ENCODE results near the gene HSD11B1L.
"Not testable (repeated sequence)": the region's sequence is repeated elsewhere in the genome, so short reads cannot be mapped to it uniquely, and the experiment has no call there.

HSD11B1L gene

DNA sequence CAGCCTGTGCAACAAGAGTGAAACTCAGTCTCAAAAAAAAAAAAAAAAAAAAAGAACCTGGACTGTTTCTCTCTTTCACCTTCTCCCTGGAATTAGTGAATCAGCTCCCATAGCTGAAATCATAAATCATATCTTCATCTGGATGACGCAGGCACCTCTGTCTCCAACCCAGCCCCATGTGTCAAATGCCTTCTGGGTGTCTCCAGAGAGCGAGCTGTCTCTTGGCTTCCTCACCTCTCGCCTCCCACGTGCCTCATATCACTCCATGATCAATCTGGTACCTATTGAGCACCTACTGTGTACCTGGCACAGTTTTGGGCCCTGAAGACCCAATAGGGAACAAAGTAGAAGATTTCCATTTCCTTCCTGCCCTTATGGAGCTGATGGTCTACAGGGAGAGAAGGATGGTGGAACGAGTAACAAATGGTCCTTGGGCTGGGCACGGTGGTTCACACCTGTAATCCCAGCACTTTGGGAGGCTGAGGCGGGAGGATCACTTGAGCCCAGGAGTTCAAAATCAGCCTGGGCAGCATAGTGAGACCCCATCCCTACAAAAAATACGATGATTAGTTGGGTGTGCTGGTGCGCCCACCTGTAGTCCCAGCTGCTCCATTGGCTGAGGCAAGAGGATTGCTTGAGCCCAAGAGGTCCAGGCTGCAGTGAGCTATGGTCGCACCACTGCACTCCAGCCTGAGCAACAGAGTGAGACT lies 2.5 kb downstream of the HSD11B1L start:
- in situ Hi-C loops (cut with HindIII; ENCODE audit: low pct_unique_long_range_greater_than_20kb, low sequenced_read_pairs) = no loop called here
- no peak for DNase-seq (ENCODE audit: low read depth in 1 of 2, low spot score in 1 of 2)
- TF ChIP-seq JUND (IDR thresholded peaks at IDR 0.05; ENCODE audit: low read depth) = no peak

DNA sequence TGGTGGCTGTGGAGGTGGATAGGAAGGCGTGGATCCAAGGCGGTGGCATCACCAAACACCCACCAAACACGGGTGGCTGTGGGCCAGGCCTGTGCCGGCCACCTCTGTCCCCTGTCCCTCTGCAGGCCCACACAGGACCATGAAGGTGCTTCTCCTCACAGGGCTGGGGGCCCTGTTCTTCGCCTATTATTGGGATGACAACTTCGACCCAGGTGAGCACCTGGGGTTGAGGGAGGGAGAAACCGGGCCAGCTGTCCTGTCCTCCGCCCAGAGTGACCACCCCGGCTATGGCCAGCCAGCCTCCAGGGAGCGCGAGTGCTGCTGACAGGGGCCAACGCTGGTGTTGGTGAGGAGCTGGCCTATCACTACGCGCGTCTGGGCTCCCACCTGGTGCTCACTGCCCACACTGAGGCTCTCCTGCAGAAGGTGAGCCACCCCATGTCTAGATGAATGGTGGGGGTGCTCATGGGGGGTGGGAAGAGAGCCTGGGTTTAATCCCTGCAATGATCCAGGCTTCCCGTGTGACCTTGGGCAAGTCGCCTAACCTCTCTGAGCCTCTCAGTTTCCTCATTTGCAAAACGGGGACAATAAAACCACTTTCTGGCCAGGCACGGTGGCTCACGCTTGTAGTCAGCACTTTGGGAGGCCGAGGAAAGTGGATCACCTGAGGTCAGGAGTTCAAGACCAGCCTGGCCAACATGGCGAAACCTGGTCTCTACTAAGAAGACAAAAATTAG lies 4.0 kb downstream of the HSD11B1L start:
- in situ Hi-C loops (cut with HindIII; ENCODE audit: low pct_unique_long_range_greater_than_20kb, low sequenced_read_pairs) = no loop called here
- DNase-seq (ENCODE audit: low read depth in 1 of 2, low spot score in 1 of 2) = no peak
- no peak for TF ChIP-seq JUND (IDR thresholded peaks at IDR 0.05; ENCODE audit: low read depth)

DNA sequence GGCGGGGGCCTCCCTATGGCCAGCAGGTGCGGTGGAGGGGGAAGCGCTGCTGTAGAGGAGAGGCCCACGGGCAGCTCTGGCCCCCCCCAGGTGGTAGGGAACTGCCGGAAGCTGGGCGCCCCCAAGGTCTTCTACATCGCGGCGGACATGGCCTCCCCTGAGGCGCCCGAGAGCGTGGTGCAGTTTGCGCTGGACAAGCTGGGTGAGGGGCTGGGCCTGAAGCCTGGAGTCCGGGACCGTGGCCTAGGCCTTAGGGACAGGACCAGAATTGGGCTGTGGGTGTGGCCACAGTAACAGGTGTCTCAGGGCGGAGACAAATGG lies 5.5 kb downstream of the HSD11B1L start:
- in situ Hi-C loops (cut with HindIII; ENCODE audit: low pct_unique_long_range_greater_than_20kb, low sequenced_read_pairs) = no loop called here
- no peak for TF ChIP-seq JUND (IDR thresholded peaks at IDR 0.05; ENCODE audit: low read depth)
- DNase-seq (ENCODE audit: low read depth in 1 of 2, low spot score in 1 of 2) = no peak

DNA sequence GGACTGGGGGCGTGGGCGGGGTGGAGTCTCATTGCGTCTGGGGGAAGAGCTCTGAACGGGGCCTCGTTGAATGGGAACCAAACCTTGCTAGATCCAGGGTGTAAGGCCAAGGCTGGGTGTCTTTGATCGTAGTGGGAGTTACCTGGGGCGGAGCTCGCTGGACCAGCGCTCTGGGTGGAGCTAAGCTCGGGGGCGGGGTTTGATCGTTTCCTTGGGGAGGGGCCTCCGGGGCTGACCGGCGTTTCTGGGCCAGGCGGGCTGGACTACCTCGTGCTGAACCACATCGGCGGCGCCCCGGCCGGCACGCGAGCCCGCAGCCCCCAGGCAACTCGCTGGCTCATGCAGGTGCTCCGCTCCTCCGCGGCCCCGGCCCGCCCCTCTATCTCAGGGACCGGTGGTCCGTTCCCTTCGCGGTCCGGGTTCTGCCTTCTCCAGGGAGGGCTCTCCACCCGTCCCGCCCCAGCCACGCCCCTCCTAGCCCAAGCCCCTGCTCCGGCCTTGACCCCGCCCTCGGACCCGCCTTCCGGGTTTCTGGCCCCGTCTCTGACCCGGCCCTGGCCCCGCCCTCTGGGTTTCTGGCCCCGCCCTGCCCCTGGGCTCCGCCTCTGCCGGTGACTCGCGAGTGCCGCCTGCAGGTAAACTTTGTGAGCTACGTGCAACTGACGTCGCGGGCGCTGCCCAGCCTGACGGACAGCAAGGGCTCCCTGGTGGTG lies 6.0 kb downstream of the HSD11B1L start:
- in situ Hi-C loops (cut with HindIII; ENCODE audit: low pct_unique_long_range_greater_than_20kb, low sequenced_read_pairs) = no loop called here
- no peak for TF ChIP-seq JUND (IDR thresholded peaks at IDR 0.05; ENCODE audit: low read depth)
- DNase-seq (ENCODE audit: low read depth in 1 of 2, low spot score in 1 of 2) = peak; percentile 87 to 97

DNA sequence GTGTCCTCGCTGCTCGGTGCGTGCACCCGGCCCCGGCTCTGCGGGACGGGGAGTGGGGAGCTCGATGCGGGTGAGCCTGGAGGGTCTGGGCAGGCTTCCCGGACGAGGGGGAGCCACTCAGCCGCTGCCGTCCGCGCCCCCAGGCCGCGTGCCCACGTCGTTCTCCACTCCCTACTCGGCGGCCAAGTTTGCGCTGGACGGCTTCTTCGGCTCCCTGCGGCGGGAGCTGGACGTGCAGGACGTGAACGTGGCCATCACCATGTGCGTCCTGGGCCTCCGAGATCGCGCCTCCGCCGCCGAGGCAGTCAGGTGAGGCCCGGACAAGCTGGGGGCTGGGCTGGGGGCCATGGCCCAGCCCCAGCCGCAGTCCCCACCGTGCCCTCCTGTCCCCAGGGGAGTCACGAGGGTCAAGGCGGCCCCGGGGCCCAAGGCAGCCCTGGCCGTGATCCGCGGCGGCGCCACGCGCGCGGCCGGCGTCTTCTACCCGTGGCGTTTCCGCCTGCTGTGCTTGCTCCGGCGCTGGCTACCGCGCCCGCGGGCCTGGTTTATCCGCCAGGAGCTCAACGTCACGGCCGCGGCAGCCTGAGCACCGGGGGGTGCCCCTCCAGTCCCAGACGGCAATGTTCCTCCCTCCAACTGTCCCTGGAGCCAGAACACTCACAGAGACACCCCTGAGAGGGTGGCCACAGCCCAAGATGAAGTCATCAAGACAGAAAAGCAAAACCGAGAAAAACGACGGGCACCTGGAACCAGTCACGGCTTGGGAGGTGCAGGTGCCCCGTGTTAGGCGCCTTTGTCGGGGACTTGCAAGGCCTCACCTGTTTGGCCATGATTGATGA lies 6.8 kb downstream of the HSD11B1L start:
- TF ChIP-seq JUND (IDR thresholded peaks at IDR 0.05; ENCODE audit: low read depth) = no peak
- in situ Hi-C loops (cut with HindIII; ENCODE audit: low pct_unique_long_range_greater_than_20kb, low sequenced_read_pairs) = no loop called here
- no peak for DNase-seq (ENCODE audit: low read depth in 1 of 2, low spot score in 1 of 2)

DNA sequence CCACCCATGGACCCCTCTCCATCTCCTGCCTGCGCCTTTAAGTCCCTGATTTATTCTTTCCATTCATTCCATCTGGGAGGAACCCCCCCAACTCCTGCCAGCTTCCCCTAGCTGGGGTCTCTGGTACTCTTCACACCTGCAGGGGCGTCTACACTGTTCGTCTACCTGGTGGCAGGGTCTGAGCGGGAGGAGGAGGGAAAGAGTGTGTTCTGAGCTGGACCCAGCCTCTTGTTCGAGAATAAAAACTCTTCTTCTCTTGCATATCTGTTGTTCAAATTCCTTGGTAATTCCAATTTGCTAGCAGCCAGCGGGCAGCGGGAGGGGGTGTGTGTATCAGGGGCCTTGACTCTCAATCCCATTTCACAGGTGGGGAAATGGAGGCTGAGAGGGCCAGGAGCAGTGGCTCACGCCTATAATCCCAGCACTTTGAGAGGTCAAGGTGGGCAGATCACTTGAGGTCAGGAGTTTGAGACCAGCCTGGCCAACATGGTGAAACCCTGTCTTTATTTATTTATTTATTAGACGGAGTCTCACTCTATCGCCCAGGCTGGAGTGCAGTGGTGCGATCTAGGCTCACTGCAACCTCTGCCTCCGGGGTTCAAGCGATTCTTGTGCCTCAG lies 7.5 kb downstream of the HSD11B1L start:
- DNase-seq (ENCODE audit: low read depth in 1 of 2, low spot score in 1 of 2); in situ Hi-C loops (cut with HindIII; ENCODE audit: low pct_unique_long_range_greater_than_20kb, low sequenced_read_pairs): not testable (repeated sequence)

DNA sequence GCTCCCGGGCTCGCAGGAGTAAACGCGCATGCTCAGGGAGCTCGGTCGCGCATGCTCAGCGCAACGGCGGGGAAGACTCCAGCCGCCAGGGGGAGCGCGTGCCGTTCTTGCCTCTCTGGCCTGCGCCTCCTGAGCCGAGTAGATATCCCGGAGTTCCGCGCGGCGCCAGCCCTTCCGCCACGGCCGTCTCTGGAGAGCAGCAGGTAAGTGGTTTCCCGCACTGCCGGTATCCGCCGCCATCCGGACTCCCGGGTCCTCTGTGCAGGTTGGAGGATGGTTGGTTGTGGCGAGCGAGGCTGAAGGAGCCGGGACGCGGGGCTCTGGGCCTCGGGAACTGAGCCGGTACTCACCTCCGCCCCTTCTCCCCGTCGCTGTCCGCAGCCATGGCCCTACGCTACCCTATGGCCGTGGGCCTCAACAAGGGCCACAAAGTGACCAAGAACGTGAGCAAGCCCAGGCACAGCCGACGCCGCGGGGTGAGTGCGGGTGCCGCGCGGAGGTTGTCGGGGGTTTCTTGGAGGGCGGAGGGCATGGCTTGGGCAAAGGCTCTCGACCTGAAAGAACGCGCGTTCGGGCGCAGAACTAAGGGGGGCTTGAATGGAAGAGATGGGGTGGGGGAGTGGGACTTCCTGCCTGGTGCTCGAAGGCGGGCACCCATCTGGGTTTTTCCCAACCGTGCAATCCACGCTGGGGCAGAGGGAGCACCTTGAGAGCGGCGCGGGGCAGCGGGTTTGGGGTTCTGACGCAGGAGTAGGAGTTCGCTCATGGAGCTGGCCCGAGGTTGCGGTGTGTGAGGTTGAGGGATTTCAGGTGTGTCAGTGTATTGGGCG lies 9.5 kb downstream of the HSD11B1L start, which contains the start of gene RPL36:
TSS of gene RPL36 (plus strand) at position 171 of the 830 bp plus-strand sequence. CDS start at position 384, 213 bp downstream.
- no peak for TF ChIP-seq JUND (IDR thresholded peaks at IDR 0.05; ENCODE audit: low read depth)
- in situ Hi-C loops (cut with HindIII; ENCODE audit: low pct_unique_long_range_greater_than_20kb, low sequenced_read_pairs) = no loop called here
- DNase-seq (ENCODE audit: low read depth in 1 of 2, low spot score in 1 of 2) = peak; percentile 94 to 96

DNA sequence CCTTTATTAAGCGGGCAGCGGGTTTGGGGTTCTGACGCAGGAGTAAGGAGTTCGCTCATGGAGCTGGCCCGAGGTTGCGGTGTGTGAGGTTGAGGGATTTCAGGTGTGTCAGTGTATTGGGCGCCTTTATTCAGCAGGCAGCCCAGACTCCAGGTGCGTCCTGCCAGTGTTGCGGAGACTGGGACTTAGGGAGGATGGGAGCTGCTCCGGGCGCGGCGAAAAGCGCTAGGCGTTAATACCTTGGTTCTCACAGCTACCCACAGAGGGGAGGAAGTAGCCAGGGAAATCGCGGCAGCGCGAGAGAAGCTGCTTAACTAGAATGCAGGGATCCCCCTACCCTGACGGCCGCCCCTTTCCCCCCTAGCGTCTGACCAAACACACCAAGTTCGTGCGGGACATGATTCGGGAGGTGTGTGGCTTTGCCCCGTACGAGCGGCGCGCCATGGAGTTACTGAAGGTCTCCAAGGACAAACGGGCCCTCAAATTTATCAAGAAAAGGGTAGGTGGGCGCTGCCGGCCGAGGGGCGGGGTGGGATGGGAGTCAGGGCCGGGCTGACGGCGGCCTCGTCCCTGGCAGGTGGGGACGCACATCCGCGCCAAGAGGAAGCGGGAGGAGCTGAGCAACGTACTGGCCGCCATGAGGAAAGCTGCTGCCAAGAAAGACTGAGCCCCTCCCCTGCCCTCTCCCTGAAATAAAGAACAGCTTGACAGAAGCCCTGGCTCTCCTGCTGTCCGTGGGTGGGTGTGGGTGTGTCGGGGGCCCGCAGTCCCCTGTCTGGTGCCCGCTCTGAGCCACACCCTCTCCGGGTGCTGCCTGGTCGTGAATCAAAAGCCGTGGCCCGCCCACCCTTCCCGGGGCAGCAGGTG lies 10.4 kb downstream of the HSD11B1L start:
- no peak for DNase-seq (ENCODE audit: low read depth in 1 of 2, low spot score in 1 of 2)
- in situ Hi-C loops (cut with HindIII; ENCODE audit: low pct_unique_long_range_greater_than_20kb, low sequenced_read_pairs) = no loop called here
- TF ChIP-seq JUND (IDR thresholded peaks at IDR 0.05; ENCODE audit: low read depth) = no peak

DNA sequence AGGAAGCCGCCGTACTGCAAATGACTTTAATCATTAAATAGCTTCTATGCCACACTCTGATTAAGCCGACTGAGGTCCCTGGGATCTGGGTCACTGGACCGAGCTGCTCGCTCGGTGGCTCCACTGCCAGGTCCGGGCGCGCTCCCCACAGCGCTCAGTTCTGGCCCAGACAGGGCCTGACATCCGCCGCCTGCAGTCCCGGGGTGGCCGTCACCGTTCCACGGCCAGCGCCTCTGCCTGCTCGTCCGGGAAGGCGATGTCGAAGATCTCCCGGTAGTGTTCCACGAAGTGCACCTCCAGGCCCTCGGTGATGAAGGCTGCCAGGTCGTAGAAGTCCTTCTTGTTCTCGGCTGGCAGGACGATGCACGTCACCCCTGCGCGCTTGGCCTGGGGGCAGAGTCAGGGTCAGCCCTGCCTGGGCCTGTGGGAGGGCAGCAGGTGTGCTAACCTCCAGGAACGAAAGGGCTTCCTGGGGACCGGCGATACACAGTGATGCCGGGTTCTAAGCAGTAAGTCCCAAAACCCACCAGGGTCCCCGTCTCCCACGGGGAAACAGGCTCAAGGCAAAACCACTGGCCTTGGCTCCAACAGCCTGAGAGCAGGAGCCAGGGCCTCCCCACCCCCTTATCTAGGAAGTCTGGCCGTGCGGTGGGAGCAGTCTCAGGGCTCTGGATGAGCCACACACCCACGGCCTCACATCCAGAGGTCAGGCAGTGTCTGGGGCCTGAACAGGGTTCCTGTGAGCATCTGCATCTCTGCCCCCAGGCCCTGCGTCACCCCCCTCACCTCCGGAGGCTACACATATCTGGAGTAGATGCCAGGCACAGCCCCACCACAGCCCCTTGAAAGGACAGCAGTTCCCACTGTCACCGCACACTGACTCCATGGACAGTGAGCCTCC lies 11.2 kb downstream of the HSD11B1L start:
- DNase-seq (ENCODE audit: low read depth in 1 of 2, low spot score in 1 of 2) = no peak
- TF ChIP-seq JUND (IDR thresholded peaks at IDR 0.05; ENCODE audit: low read depth) = no peak
- in situ Hi-C loops (cut with HindIII; ENCODE audit: low pct_unique_long_range_greater_than_20kb, low sequenced_read_pairs) = no loop called here
